ENCODE results near the gene HOTAIR.

DNA sequence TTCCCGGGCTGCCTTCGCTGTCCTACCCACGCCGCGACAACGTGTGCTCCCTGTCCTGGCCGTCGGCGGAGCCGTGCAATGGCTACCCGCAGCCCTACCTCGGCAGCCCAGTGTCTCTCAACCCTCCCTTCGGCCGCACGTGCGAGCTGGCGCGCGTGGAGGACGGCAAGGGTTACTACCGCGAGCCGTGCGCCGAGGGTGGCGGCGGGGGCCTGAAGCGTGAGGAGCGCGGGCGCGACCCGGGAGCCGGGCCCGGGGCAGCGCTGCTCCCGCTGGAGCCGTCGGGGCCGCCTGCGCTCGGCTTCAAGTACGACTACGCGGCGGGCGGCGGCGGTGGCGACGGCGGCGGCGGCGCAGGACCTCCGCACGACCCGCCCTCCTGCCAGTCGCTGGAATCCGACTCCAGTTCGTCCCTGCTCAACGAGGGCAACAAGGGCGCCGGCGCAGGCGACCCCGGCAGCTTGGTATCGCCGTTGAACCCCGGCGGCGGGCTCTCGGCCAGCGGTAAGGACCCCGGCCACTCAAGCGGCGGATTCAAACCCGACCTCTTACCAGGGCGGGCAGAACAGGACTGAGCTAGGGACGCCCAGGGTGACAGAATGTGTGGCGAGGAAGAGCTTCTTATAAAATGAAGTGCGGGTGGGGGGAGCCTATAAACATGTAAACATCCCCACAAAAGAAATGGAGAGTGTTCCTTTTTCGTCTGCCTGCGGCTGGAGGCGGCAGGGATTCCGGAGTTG, 19.5 kb downstream of the HOTAIR start:
- TF ChIP-seq CTCF (conservative IDR thresholded peaks at IDR 0.05), result no peak
- TF ChIP-seq ZFX (IDR thresholded peaks at IDR 0.05), result no peak
